ENCODE measurements around the gene CD46. TPM values are rescaled to one million over a fixed set of nuclear protein-coding genes. Genes with fewer than 3 reads are reported as not detected.
A peak's percentile ranks its signal among the peaks of the same experiment; 100 is the strongest.

CD46 gene
- total RNA-seq, 2 experiments from 2014 or later: 75.0 to 80.2 TPM

DNA sequence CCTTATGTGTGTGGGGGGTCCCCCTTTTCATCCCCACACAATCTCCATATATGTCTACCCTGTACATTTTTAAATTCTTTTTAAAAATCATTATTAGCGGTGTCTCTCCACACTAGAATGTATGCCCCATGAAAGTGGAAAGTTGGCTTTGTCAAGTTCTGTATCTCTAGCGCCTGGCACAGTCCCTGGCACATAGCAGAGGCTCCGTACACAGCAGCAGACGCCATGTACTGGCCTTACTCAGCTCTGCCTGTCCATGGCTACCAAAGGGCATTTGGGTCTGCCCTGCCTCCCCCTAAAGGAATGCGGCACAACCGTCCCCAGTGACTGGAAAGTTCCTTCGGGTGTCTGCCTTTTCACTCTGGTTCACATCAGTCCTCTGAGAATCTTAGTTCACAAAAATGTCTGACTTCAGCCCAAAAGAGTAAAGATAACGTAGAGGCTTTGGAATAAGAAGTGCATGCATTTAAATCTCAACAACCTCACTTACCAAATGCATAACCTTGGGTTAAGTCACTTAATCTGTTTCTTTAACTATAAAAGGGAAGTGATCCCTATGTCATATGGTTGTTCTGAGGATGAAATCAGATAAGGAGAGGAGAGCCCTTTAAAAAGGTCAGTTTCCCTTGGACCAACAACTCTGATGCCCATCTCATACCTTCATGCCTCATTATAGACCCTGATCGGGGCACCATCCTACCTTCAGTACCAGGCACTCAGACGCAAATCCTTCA, 61.1 kb downstream of the CD46 start:
- Mint-ChIP-seq H3K27ac (peak overlapping the region; percentile 75), H3K9me3 (no peaks in the 10 kb centered on the region), H3K4me3 (no peak overlapping the region), H3K27me3 (no peaks in the 10 kb centered on the region), H3K36me3 (peaks cover 44% of the 10 kb centered on the region), H3K4me1 (peaks cover 77% of the 10 kb centered on the region)
- DNase-seq: no peak

DNA sequence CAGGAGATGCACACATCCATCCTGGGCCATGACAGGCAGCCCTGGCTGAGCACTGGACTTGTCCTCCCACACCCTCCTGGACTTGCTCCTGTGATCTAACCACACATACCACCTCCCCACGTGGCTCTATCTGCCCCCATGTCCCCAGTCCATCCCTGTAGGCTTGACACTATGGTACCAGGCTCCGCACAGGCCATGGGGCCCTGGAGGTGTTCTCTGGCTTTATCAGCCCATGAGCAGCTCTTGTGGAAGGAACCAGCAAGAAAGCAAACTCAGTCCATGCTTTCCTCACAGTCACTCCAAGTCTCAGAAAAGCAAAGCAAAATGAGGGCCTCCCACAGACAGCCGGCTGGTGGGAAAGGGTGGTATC, 61.6 kb downstream of the CD46 start:
- H3K36me3 Mint-ChIP-seq: peaks cover 41% of the 10 kb centered on the region
- no peak for DNase-seq
- H3K4me3 Mint-ChIP-seq: no peak overlapping the region
- H3K27ac Mint-ChIP-seq: peak overlapping the region; percentile 75
- peaks cover 72% of the 10 kb centered on the region for H3K4me1 Mint-ChIP-seq
- H3K9me3 Mint-ChIP-seq: no peaks in the 10 kb centered on the region
- H3K27me3 Mint-ChIP-seq: no peaks in the 10 kb centered on the region

DNA sequence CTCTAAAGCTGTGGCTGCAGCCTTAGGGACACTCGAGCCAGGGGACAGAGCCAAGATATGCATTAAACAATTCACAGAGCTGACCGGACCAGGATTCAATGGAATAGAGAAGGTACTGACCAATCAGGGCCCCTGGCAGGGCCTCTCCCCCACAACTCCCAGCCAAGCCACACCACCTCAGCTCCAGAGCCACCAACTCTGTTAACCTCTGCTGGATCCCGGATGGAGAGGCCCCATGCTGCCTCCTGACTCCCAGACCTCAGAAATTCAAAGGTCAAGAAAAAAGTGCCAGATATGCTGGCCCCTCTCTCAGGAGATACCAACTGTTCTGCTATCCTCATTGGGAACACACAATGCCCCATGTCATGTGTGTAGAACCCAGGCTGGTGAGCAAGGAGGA, 62.1 kb downstream of the CD46 start:
- no peak for DNase-seq
- H3K36me3 Mint-ChIP-seq: peaks cover 41% of the 10 kb centered on the region
- H3K4me3 Mint-ChIP-seq: no peak overlapping the region
- H3K27ac Mint-ChIP-seq: peak overlapping the region; percentile 75
- no peaks in the 10 kb centered on the region for H3K27me3 Mint-ChIP-seq
- H3K4me1 Mint-ChIP-seq: peaks cover 68% of the 10 kb centered on the region
- no peaks in the 10 kb centered on the region for H3K9me3 Mint-ChIP-seq

DNA sequence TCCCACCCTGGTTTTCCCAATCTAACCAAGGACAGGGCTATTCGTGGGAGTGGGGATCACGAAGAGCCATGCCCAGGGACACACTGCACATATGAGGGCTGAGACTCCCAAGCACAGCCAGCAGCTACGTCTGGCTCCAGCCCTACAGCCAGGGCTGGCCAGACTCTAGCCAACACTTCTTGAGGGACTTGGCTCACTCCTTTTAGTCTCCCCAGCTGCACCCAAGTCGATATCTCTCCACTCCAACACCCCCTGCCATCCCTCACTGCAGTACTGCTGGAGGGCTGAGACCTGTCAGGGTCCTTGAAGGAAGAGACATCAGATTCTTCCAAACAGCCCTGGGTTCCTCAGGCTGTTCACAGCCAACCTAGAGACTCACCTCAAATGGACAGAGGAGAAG, 62.6 kb downstream of the CD46 start:
- peaks cover 37% of the 10 kb centered on the region for H3K36me3 Mint-ChIP-seq

DNA sequence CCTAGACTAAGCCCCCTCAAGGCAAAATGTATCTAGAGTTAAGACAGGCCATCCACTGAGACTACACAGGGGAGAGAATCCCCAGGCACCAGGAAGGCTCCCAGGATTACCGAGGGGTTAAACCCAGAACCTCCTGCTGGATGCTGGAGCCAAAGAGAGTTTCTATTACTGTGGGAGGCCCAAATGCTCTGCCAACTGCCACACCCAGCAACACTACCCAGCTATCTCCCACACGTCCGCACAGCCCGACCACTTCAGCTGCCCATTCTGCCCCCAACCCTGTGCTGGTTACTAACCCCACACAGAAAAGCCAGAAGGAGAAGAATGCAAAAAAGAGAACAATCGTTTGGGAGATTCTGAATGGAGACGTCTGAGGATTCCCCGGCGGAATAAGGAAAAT, 63.6 kb downstream of the CD46 start:
- H3K36me3 Mint-ChIP-seq: peaks cover 37% of the 10 kb centered on the region
- peak overlapping the region; percentile 88 for H3K27ac Mint-ChIP-seq
- no peak for DNase-seq
- H3K27me3 Mint-ChIP-seq: no peaks in the 10 kb centered on the region
- peaks cover 67% of the 10 kb centered on the region for H3K4me1 Mint-ChIP-seq
- H3K4me3 Mint-ChIP-seq: no peak overlapping the region
- no peaks in the 10 kb centered on the region for H3K9me3 Mint-ChIP-seq

More for the DNA sequence above, 62.6 kb downstream of the CD46 start:
- DNase-seq: no peak
- H3K4me3 Mint-ChIP-seq: no peak overlapping the region
- H3K9me3 Mint-ChIP-seq: no peaks in the 10 kb centered on the region
- H3K27ac Mint-ChIP-seq: peak overlapping the region; percentile 88
- H3K27me3 Mint-ChIP-seq: no peaks in the 10 kb centered on the region
- peaks cover 66% of the 10 kb centered on the region for H3K4me1 Mint-ChIP-seq

DNA sequence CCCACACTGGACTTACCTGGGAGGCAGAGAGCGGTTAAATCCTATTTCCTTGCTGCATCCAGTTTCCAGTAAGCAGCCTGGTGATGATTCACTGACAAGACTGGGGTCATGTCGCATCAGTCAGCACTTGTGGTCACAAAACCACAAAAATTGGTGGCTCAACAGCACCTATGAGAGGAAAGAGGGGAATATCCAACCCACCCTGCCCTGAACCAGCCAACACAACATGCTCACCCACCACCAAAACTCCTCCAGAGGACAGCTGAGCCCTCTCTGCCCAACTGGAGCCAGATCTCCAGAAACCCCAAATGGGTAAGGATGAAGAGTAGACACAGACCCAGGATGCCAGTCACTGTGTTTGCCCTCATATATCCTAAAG, 64.0 kb downstream of the CD46 start:
- peak; percentile 39 for DNase-seq

DNA sequence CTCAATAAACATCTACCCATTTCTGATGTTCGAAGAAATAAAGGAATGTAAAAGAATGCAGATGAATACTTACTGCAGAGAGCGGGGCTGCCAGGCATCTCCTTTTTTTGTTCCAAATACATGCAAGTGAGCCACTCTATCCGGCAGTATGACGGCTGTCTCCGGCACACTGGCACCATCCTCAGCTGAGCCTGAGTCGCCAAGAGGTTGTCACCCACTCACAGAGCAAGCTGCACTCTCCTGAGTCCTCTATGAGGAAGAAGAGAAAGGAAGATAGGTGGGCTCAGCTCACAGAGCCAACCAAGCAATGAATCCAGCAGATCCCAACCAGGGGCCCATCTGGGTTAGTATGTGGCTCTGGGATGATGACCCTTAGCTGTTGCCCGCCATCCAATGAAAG, 65.3 kb downstream of the CD46 start:
- Mint-ChIP-seq H3K4me1 (peaks cover 66% of the 10 kb centered on the region), H3K9me3 (no peaks in the 10 kb centered on the region), H3K36me3 (peaks cover 38% of the 10 kb centered on the region), H3K4me3 (no peak overlapping the region), H3K27me3 (no peaks in the 10 kb centered on the region), H3K27ac (peak overlapping the region; percentile 63)
- no peak for DNase-seq

More for the DNA sequence above, 64.0 kb downstream of the CD46 start:
- Mint-ChIP-seq H3K9me3 (no peaks in the 10 kb centered on the region), H3K27ac (peak overlapping the region; percentile 88), H3K4me3 (no peak overlapping the region), H3K36me3 (peaks cover 40% of the 10 kb centered on the region), H3K27me3 (no peaks in the 10 kb centered on the region), H3K4me1 (peaks cover 68% of the 10 kb centered on the region)

DNA sequence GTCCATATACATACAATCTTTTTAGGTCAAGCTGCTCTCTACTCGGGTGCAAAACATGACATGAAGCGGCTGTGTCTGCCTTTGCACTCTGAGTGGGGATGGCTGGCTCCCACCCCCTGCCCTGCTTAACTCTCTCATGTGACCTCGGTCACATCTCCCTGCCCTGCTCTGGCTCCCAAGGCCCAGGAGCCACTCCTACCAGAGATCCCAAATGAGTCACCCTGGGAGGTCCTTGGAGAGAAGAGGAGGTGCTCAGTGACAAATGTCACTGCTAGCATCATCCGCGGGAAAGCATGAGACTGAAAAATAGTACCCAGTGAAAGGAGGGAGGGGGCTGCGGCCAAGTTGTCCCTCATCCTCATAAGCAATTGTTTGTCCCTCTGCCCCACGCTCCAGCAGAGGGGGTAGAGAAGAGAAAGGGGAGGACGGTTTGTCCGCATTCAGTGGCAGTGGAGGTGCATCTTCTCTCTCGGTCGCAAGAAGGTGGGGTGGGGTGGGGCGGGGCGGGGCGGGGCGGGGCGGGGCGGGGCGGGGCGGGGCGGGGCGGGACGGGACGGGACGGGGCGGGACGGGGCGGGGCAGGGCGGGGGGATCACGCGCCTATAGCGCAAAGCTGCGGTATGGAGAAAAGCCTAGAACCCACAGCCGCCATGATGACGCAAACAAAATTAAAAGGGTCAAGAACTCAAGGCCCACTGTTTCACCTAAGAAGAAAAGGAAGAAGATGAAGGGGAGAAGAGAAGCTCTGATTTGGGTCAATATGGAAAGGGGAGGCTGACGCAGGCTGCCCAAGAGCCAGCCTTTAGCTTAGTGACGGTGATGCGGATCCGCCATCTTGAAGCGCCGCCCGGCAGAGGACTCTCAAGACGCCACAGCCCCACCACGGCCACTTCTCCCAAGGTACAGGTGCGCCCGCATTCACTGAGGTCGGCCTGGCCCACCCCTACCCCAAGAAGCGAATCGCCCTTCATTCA, 66.2 kb downstream of the CD46 start:
- H3K27me3 Mint-ChIP-seq: no peaks in the 10 kb centered on the region
- peak overlapping the region; percentile 63 for H3K27ac Mint-ChIP-seq
- peaks cover 71% of the 10 kb centered on the region for H3K4me1 Mint-ChIP-seq
- H3K36me3 Mint-ChIP-seq: peaks cover 41% of the 10 kb centered on the region
- no peaks in the 10 kb centered on the region for H3K9me3 Mint-ChIP-seq
- DNase-seq: no peak
- no peak overlapping the region for H3K4me3 Mint-ChIP-seq

DNA sequence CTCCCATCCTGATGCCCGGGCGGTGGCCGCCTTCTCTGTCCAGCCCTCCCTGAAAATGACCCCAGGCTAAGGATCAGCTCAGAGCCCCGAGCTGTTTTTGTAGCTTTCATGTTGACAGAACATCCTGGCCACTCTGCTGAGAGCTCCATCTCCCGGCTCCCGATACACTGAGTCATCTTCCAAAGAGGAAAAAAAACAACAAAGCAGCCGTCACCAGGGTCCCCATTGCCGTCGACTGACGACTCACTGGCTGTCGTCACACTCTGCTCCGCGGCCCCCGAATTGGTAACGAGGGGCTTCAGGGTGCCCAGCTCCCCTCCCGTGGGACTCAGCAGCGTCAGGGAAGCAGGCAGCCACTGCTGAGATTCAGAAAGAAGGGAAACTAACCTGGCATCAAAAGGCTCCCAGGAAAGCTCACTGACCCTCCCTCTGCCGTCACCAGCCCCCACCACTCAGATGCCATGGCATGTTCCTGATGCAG, 67.2 kb downstream of the CD46 start:
- Mint-ChIP-seq H3K4me3 (no peak overlapping the region), H3K9me3 (no peaks in the 10 kb centered on the region)

DNA sequence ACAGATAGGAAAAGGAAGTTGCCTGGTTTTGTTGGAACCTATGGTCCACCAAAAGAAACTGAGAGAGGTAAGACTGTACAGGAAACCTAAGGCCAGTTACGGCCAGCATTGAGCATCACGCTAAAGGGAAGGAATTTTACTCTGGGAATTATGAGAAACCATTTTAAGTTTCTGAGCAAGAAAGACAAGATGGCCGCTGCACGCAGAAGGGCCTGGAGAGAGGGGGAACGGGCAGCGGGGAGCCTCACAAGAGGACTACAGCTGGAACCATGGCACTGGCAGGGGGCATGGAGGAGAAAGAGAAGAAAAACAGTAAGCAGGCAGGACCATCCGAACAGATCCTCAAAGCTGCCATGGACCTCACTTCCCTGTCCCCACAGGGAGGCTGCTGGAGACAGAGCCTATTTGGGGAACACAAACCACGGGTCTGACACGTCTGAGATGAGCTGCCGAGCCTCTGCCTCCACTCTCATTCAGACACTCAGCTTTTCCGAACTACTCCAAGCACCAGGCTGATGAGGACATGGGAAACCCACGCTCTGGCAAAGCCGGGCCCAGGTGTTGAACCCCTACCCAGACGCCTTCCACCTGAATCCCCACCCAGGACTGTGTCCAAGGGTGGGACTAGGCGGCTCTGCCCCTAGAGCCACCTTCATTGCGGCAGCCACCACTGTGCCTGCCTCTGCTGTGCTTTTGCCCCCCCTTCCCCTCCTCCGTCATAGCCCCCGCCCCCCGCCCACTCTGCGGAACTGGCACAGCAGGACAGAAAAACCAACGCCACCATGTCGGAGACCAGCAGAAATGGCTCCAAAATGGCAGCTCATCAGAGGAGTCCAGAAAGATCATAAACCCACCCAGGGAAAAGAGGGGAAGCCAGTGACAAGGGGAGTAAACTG, 69.0 kb downstream of the CD46 start:
- Mint-ChIP-seq H3K9me3 (no peaks in the 10 kb centered on the region), H3K27me3 (no peaks in the 10 kb centered on the region), H3K36me3 (peaks cover 43% of the 10 kb centered on the region), H3K4me1 (peaks cover 77% of the 10 kb centered on the region), H3K4me3 (peak overlapping the region; percentile 8), H3K27ac (peak overlapping the region; percentile 60)
- no peak for DNase-seq

More for the DNA sequence above, 67.2 kb downstream of the CD46 start:
- H3K27me3 Mint-ChIP-seq: no peaks in the 10 kb centered on the region
- H3K36me3 Mint-ChIP-seq: peaks cover 41% of the 10 kb centered on the region
- DNase-seq: no peak
- no peak overlapping the region for H3K27ac Mint-ChIP-seq
- peaks cover 72% of the 10 kb centered on the region for H3K4me1 Mint-ChIP-seq

DNA sequence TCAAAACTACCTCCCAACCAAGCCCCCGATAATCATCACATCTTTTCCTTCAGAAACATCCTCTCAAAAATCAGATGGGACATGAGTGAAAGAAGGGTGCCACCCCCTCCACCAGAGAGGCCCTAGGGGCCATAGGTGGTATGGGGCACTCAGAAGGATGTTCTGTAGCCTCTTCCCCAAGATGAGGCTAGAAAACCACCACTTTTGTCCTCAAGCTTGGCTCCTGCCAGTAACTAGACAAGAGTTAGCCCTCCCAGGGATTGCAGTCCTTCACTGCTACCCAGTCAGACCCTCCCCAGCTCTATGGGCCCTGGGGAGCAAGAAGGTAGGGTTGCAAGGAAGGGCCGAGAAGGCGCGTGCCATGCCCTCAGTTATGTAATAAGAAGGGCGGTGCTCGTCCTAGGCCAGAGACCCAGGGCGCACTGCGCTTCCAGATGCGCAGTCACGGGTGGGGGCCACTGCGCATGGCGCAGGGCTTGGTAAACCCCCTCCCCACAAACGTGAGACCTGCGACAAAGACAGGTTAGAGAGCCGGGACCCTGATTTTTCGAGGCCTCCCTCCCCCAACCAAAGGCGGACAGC, 69.7 kb downstream of the CD46 start:
- Mint-ChIP-seq H3K36me3 (peaks cover 36% of the 10 kb centered on the region), H3K27ac (peak overlapping the region; percentile 59), H3K4me3 (peak overlapping the region; percentile 77), H3K9me3 (no peaks in the 10 kb centered on the region), H3K27me3 (no peaks in the 10 kb centered on the region), H3K4me1 (peaks cover 75% of the 10 kb centered on the region)
- no peak for DNase-seq

DNA sequence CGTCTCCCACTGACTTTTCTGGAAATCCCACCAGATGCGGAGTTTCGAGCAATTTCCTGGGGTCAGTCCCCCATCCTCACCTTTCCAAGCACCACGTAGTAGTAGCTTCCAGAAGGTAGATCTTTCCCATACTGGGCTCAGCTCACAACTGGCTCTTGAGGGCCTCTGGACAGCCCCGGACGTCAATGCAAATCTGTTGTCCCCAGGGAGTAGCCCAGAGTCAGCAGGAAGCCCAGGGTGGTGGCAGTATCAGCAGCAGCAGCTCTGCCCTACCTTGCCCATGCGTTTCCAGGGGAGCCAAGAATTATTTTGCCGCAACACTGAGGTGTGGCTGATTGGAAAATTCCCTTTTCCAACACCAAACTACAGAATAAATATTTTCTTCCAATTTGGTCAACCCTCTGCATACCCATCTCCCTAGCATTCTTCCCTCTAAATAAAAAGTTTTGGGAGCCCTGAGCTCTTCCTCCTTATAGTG, 70.3 kb downstream of the CD46 start:
- Mint-ChIP-seq H3K36me3 (peaks cover 36% of the 10 kb centered on the region), H3K27ac (peak overlapping the region; percentile 91), H3K4me1 (peaks cover 74% of the 10 kb centered on the region), H3K9me3 (no peaks in the 10 kb centered on the region), H3K4me3 (peak overlapping the region; percentile 77), H3K27me3 (no peaks in the 10 kb centered on the region)
- DNase-seq: no peak

DNA sequence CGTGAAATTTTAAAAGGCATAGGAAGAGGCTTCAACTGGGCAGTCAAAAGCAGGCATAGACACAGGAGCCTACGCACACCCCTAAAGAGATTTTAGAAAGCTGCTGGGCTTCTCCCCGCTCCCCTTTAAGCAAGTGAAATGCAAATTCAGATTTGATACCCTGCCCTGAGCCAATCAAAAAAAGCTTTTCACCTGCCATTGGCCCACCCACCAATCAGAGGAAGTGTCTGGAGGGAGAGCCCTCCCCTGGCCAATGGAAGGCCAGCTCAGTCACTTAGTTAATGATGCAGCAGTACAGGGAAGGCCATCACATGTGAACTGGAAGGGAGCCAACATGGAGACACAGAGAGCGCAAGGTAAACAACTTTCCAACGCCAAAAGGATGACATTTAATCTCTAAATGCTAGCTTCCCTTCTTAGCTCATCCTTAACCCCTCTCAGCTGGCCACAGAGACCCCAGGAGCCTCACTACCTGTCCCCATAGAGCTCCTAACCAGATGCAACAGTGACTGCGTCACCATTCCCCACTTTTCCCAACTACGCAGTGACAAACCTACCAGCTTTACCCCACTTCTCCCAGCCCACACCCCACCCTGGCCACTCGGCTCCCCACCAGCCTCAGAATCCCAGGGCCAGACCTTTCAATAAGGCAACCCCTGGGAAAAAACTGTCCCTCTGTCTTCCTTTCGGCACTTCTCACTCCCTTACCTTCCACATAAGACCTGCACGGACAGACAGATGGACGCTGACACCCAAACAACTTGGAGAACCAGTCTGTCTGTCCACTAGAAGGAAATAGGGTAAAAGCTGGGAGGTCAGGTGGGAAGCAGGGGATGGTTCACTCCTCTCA, 71.0 kb downstream of the CD46 start:
- no peaks in the 10 kb centered on the region for H3K27me3 Mint-ChIP-seq
- peak overlapping the region; percentile 91 for H3K27ac Mint-ChIP-seq
- peaks cover 69% of the 10 kb centered on the region for H3K4me1 Mint-ChIP-seq

More for the DNA sequence above, 71.0 kb downstream of the CD46 start:
- Mint-ChIP-seq H3K36me3 (peaks cover 32% of the 10 kb centered on the region), H3K4me3 (peak overlapping the region; percentile 77), H3K9me3 (no peaks in the 10 kb centered on the region)
- DNase-seq: peak; percentile 83
